ENCODE data around the gene INPP5A.

INPP5A gene

GRCh38 chr10:132705173-132705572, 167.6 kb downstream of the INPP5A start:
- no peak for DNase-seq (ENCODE audit: low read depth)

GRCh38 chr10:132705943-132706342, 168.4 kb downstream of the INPP5A start:
- no peak for DNase-seq (ENCODE audit: low read depth)

DNA sequence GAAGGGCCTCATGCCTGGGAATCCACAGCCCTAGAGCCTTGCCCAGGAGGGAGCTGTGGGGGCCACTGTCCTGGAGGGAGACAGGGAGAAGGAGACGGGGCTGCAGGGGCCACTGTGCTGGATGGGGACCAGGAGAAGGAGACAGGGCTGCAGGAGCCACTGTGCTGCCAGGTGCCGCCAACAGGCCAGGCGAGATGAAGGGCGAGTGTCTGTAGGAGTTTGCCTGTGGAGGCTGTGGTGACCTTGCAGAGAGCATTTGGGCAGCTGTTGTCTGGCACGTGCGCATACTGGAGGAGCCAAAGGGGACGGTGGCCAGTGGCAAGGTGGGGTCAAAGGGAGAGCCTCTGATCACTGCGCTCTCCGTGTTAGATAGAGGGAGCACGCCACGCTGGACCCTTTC, 169.1 kb downstream of the INPP5A start:
- DNase-seq (ENCODE audit: low read depth): no peak

DNA sequence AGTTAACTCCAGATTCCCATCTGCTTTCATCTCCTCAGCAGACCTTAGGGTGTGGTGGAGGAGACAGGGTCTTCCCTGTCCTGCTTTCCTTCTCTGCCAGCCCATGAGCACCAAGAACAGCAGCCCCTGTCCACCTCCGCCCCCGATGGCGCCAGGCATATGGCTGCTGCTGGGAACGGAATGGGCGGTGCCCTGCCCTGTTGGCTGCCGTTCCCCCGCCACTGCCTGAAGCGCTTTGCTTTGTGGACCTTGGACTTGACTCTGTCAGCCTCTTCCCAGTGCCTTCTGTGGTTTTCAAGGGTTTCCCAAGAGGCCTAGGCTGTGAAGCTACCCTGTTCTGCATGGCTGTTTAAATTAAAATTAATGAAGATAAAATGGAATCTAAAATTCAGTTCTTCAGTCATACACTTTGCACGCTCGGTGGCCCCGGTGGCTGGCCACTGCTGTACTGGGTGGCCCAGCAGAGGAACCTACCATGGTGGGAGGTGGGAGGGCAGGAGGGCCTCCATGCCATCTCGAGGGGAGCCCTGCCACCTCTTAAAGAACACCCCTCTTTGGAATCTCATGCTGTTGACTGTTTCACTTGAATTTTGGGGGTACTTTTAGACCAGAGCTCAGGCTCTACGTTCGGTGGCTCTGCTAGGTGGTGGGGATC, 169.7 kb downstream of the INPP5A start:
- no peak for DNase-seq (ENCODE audit: low read depth)

DNA sequence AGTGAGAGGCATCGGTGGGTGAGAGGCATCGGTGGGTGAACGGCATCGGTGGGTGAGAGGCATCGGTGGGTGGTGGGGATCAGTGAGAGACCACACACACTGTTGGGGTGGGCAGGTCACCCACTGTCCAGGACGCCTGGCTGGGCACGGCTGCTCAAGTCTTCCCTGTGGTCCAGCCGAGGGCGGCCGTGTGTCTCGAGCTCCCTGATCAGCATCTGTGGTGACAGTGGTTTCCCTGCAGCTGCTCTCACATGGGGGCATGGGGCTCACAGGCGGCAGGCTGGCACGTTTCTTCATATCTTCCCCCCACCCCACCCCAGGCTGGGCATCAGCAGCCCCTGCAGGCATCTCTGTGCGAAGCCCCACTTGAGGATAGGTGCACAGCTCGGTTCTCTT, 170.2 kb downstream of the INPP5A start:
- DNase-seq (ENCODE audit: low read depth): no peak

GRCh38 chr10:132708441-132708840, 170.9 kb downstream of the INPP5A start:
- no peak for DNase-seq (ENCODE audit: low read depth)

DNA sequence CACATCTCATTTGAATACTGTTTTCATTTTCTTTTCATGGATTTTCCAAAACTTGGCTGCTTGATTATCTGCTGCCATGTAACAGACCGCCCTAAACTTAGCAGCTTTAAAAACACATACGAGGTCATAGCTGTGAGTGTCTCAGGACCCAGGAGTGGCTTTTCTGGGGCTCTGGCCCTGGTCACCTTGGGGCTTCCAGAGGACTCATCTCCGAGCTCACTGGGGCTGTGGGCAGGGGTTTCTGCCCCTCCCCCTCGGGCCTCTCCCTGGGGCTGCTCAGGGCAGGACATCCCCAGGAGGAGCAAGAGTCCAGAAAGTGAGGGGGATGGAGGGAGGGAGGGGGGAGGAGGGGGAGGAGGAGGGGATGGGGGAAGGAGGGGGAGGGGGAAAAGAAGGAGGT, 171.3 kb downstream of the INPP5A start:
- DNase-seq (ENCODE audit: low read depth): no peak

DNA sequence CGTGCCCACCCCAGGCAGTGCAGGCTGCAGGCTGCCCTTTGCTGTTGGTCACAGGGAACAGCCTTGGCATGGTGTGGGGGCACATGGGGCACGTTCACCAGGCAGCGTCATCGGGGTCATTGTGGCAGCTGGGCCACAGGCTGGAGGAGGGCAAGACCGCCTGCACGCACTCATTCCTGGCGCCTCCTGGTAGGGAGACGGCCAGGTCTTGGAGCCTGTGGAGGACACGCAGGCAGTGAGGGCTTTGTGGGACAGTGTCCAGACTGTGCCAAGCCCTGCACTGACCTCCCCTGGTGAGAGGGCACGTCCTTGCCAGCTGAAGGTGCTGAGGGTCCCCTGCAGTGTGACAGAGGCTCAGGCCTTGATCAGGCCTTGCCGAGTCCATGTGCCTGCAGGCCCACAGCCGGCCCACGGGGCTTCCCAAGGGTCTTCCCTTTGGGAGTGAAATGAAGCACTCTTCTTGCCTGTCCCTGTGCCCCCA, 171.9 kb downstream of the INPP5A start:
- DNase-seq (ENCODE audit: low read depth): no peak

- DNase-seq (ENCODE audit: low read depth): no peak
Observed at GRCh38 chr10:132710036-132710686, 172.6 kb downstream of the INPP5A start.

DNA sequence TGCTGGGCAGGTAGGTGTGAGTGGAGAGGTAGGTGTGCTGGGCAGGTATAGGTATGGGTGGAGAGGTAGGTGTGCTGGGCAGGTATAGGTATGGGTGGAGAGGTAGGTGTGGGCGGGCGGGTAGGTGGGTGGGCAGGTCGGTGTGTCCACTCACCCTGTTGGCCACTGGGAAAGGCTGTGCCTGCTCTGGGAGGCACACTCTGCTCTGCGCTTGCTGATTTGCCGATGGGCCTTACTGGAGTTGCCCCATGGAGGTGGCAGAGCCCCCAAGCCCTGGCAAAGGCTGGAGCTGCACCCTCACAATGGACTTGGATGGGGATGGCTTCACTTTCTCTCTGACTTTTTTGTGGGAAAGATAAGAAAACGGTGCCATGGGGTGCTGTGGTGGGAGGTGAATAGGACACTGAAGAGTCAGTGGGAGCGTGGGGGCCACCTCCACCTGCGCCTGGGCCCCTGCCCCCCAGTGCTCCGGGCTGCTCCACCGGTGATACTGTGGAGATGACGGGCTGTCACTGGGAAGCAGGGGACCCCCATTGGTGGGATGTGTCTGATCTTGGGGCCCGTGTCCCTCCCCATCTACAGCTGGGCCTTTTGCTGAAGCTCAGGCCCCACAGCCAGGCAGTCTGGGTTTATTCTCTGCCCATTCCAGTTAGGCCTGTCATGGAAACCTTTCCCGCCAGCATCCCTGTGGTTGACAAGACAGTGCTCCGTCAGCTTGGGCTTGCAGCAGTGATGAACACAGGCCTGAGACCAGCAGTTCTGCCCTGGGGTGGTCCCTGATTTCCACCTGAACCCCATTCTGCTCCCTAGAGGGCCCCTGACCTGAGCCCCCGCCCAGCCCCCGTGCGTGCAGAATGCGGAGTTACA, 173.4 kb downstream of the INPP5A start:
- DNase-seq (ENCODE audit: low read depth): no peak

DNA sequence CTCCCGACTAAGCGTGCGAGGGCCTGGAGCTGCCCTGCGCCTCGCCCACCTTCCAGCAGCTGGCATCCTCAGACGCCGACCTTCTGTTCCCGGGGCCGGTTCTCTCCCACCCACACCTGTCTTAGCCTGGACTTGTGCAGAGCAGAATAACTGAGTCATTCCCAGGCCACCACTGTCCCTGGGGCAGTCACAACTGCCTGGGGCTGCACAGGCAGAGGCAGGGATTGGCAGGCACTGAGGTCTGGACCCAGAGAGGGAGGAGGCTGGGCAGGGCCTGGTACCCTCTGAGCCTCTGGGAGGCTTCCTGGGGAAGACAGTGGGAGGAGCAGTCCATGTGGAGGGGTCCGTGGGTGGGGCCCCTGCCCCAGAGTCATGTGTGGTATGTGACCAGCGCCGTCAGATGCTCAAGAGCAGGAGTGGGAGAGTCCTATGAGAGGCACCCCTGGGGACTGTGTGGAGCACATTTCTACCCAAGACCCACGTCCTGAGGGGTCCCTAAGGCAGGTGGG, 174.1 kb downstream of the INPP5A start:
- DNase-seq (ENCODE audit: low read depth): no peak

- no peak for DNase-seq (ENCODE audit: low read depth)
Observed at GRCh38 chr10:132712291-132712690, 174.7 kb downstream of the INPP5A start.

GRCh38 chr10:132712743-132713142, 175.2 kb downstream of the INPP5A start:
- DNase-seq (ENCODE audit: low read depth): no peak

- no peak for DNase-seq (ENCODE audit: low read depth)
Observed at GRCh38 chr10:132713421-132714095, 176.0 kb downstream of the INPP5A start.

GRCh38 chr10:132714096-132714985, 176.8 kb downstream of the INPP5A start:
- DNase-seq (ENCODE audit: low read depth): no peak

DNA sequence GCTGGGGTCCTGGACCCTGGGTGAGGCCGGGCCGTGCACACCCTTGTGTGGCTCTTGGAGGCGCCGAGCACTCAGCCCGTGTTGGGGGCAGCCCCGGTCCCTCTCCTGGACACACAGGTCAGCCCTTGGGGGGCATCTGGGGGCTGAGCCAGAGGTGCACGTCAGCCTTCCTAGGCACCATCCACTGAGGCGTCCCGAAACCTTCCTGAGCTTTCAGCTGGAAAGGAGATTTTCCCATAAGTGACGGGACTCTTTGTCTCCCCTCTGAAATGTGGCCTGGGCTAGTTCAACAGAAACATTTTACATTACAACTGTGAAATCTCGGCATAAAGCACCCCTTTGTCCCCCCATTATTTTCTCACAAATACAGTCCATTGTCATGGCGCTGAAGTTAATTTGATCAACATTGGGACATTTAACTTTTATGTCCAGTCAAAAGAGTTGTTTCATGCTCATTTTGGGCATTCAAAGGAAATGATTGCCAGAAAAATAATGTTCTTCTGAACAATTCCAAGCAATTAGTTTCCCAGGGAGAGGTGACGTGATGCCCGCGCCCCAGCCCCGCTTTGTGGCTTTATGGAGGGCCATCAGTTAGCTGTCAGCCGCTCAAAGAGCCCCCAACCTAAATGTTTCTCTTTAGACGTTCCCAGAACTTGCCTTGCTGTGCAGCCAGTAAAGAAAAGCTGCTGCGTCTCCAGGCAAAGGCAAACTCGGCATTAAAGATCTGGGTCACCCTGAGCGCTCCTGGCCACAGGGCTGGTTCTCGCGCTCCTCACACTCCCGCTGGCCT, 177.6 kb downstream of the INPP5A start:
- DNase-seq (ENCODE audit: low read depth): no peak

- no peak for DNase-seq (ENCODE audit: low read depth)
Observed at GRCh38 chr10:132715776-132716680, 178.4 kb downstream of the INPP5A start.

DNA sequence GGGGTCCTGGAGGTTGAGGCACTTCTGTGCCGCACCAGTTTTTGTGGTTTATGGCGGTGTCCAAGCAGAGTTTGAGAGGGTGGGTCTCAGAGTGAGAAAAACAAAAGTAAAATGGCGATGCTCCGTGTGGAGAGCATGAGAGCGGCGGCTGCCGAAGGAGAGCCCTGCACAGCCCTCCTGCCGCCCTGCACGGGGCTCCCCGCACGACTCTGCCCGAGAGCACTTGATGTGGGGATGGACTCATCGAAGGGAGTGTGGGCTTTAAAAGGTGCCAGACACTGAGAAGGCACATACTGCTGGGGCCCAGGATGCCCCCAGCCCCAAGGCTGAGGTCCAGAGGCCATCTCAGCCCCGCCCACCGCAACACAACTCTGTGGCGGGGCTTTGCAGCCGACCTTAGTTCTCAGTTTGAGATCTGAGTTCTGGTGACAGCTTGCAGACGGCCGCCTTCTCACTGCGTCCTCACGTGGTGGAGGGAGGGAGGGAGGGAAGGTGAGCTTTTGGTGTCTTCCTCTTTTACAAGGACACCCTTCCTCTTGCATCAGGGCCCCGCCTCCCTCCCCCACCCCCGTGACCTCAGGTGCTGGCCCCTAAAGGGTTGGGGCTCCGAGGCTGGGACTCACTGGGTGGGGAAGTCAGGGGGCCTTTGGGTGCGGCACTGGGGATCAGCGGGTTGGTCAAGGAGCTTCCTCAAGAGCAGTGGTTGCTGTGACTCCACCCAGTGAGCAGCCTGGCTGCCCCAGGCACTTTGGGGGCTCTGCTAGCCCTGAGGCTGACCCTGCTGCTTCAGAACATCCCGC, 179.3 kb downstream of the INPP5A start:
- no peak for DNase-seq (ENCODE audit: low read depth)

Measured in activated T-cell treated with anti-CD3 and anti-CD28 coated beads for 48 hours (primary cell).